BE2C (cell line): Measurements from ENCODE around the gene CD19.

ENCODE experiments used
- DNase-seq: peaks from one replicate; pipeline ENCODE4 v3.0.0-alpha.2; 2020
- H3K27me3 ChIP-seq: fragments of 250-450 bp; sonication (Bioruptor Pico); 2 replicates; pipeline ENCODE4 v1.5.1; 2020; ENCODE audit warnings: mild to moderate bottlenecking
- H3K36me3 ChIP-seq: fragments of 250-450 bp; sonication (Bioruptor Pico); 2 replicates; pipeline ENCODE4 v1.5.1; 2020; ENCODE audit warnings: mild to moderate bottlenecking
- H3K4me1 ChIP-seq: fragments of 250-450 bp; sonication (Bioruptor Pico); 2 replicates; pipeline ENCODE4 v1.5.1; 2020
- H3K4me3 ChIP-seq: 2 replicates; pipeline ENCODE4 v1.5.1; 2011; ENCODE audit warnings: low read depth, low read length
- H3K9me3 ChIP-seq: fragments of 250-450 bp; sonication (Bioruptor Pico); 2 replicates; pipeline ENCODE4 v1.5.1; 2020
- CTCF ChIP-seq: IDR thresholded peaks from 2 replicates; pipeline ENCODE4 v1.5.1; 2012; ENCODE audit warnings: mild to moderate bottlenecking, low read depth, low read length

The CD19 gene

GRCh38 chr16:28904828-28905227 is 26.9 kb upstream of the CD19 start:
- no peak for DNase-seq
- no peaks in the 10 kb centered on the region for H3K4me1 ChIP-seq
- no peaks in the 10 kb centered on the region for H3K36me3 ChIP-seq
- H3K4me3 ChIP-seq, result no peak overlapping the region
- TF ChIP-seq CTCF, result no peak
- no peaks in the 10 kb centered on the region for H3K9me3 ChIP-seq
- no peaks in the 10 kb centered on the region for H3K27me3 ChIP-seq

- Histone ChIP-seq H3K9me3 (no peaks in the 10 kb centered on the region), H3K4me1 (no peaks in the 10 kb centered on the region), H3K36me3 (no peaks in the 10 kb centered on the region), H3K4me3 (no peak overlapping the region), H3K27me3 (no peaks in the 10 kb centered on the region)
- no peak for TF ChIP-seq CTCF
- DNase-seq, result no peak
Measured at GRCh38 chr16:28905229-28905754, 26.5 kb upstream of the CD19 start.

GRCh38 chr16:28905800-28906372 is 25.9 kb upstream of the CD19 start:
- no peaks in the 10 kb centered on the region for H3K9me3 ChIP-seq
- H3K4me3 ChIP-seq, result no peak overlapping the region
- no peaks in the 10 kb centered on the region for H3K27me3 ChIP-seq
- no peak for TF ChIP-seq CTCF
- H3K4me1 ChIP-seq, result no peaks in the 10 kb centered on the region
- DNase-seq, result no peak
- no peaks in the 10 kb centered on the region for H3K36me3 ChIP-seq

- H3K36me3 ChIP-seq, result no peaks in the 10 kb centered on the region
- no peak for TF ChIP-seq CTCF
Measured at GRCh38 chr16:28910086-28911031, 21.4 kb upstream of the CD19 start.

GRCh38 chr16:28912558-28912957 is 19.2 kb upstream of the CD19 start:
- no peaks in the 10 kb centered on the region for H3K36me3 ChIP-seq
- H3K4me1 ChIP-seq, result no peaks in the 10 kb centered on the region

More at GRCh38 chr16:28910086-28911031, 21.4 kb upstream of the CD19 start:
- no peaks in the 10 kb centered on the region for H3K27me3 ChIP-seq
- DNase-seq, result no peak
- H3K9me3 ChIP-seq, result no peaks in the 10 kb centered on the region
- H3K4me3 ChIP-seq, result no peak overlapping the region
- H3K4me1 ChIP-seq, result no peaks in the 10 kb centered on the region

More at GRCh38 chr16:28912558-28912957, 19.2 kb upstream of the CD19 start:
- no peaks in the 10 kb centered on the region for H3K9me3 ChIP-seq
- no peak overlapping the region for H3K4me3 ChIP-seq
- H3K27me3 ChIP-seq, result no peaks in the 10 kb centered on the region
- no peak for TF ChIP-seq CTCF
- DNase-seq, result no peak
